ENCODE measurements around the gene TAP2.

The TAP2 gene

GRCh38 chr6:32790306-32790705, 48.2 kb downstream of the TAP2 start:
- no peak for DNase-seq (ENCODE audit: low spot score)
